Sigmoid colon (tissue), 7 donors: Measurements from ENCODE around the gene SPTBN4. TPM values are rescaled to one million over a fixed set of nuclear protein-coding genes. Genes with fewer than 3 reads are reported as not detected.

Experiments used
- DNase-seq: peaks from one replicate; pipeline ENCODE4 v3.0.0-alpha.2; 2019
- H3K27ac ChIP-seq, 4 donors: fragments of 200-600 bp; sonication (generic); one replicate each; pipeline ENCODE4 v1.5.1; 2016 to 2019; ENCODE audit warnings: mild to moderate bottlenecking in 1 of 4
- H3K27me3 ChIP-seq, 3 donors: fragments of 200-600 bp; sonication (generic); one replicate each; pipeline ENCODE4 v1.5.1; 2019; ENCODE audit warnings: mild to moderate bottlenecking in 1 of 3
- H3K36me3 ChIP-seq, 4 donors: fragments of 200-600 bp; sonication (generic); one replicate each; pipeline ENCODE4 v1.5.1; 2016 to 2019
- H3K4me1 ChIP-seq, 4 donors: fragments of 200-600 bp; sonication (generic); one replicate each; pipeline ENCODE4 v1.5.1; 2017 to 2019
- H3K4me3 ChIP-seq, 4 donors: fragments of 200-600 bp; sonication (generic); one replicate each; pipeline ENCODE4 v1.5.1; 2017 to 2019; ENCODE audit warnings: mild to moderate bottlenecking in 2 of 4, moderate library complexity in 1 of 4
- H3K9me3 ChIP-seq, 4 donors: fragments of 200-600 bp in 3 of 4; sonication (generic) in 3 of 4; one replicate each; pipeline versions ENCODE4 v1.5.1 to v1.6.1; 2013 to 2019
- CTCF ChIP-seq, 4 experiments: fragments of 450-650 bp in 3 of 4; fragments of 200-600 bp in 1 of 4; IDR thresholded peaks; one replicate each; pipeline ENCODE4 v1.5.1; 2016 to 2019; ENCODE audit warnings: antibody characterized with exemption in 4 of 4, mild to moderate bottlenecking in 3 of 4, moderate library complexity in 2 of 4
- EP300 ChIP-seq, 4 donors: sonication (generic); formaldehyde crosslinking; IDR thresholded peaks; one replicate each; pipeline ENCODE4 v1.6.1; 2017; ENCODE audit warnings: antibody characterized with exemption in 4 of 4
- POLR2A ChIP-seq, 2 donors: fragments of 450-650 bp; IDR thresholded peaks; one replicate each; pipeline ENCODE4 v1.6.1; 2016; ENCODE audit warnings: antibody characterized with exemption in 2 of 2, mild to moderate bottlenecking in 2 of 2, moderate library complexity in 2 of 2
- POLR2AphosphoS5 ChIP-seq, 4 donors: sonication (generic); formaldehyde crosslinking; IDR thresholded peaks; one replicate each; pipeline ENCODE4 v1.6.1; 2017; ENCODE audit warnings: antibody characterized with exemption in 4 of 4
- WGBS, 2 donors: extraction: QIAGEN DNeasy Blood & Tissue Kit; methylation state at CpG; one replicate each; pipeline ENCODE4 v1.1.7; 2013; 5-methylcytosine and 5-hydroxymethylcytosine counted together
- intact Hi-C: fragments of 100-400 bp; cut with DNase I; formaldehyde crosslinking; loops from one replicate; pipeline ENCODE4 v1.15.1; 2023
- polyA plus RNA-seq, 3 donors: library from polyadenylated mRNA; stranded (reverse); fragments of 200-250 nt; gene quantifications; one replicate each; pipeline ENCODE4 v1.2.3, GENCODE V29; 2013
- total RNA-seq, 4 donors: library from RNA; depleted of rRNA; stranded (reverse); fragments of >200 nt; gene quantifications; one replicate each; pipeline ENCODE4 v1.1.0, GENCODE V29; 2016
- donor health status: healthy with polysubstance abuse.
- donor health status: Bipolar disorder and iron deficiency.
- donor health status: healthy.

Gene SPTBN4
- total and polyA plus RNA-seq, 7 donors = 0.23 to 5.0 (median 1.8) TPM; not detected in 1

GRCh38 chr19:40442328-40443130 is 24.3 kb upstream of the SPTBN4 start:
- 18 to 21% methylated on average over 22 of the region's 22 CpGs for WGBS, 2 donors
- H3K4me1 ChIP-seq = peaks cover 0 to 44% (median 39%) of the 10 kb centered on the region in 4 donors
- intact Hi-C loops = loop anchor here (1.0 to 10.0 kb wide), 4 partner anchors 9 to 272 kb away; partner anchors contain the start of genes COQ8B, ITPKC, LTBP4 and SERTAD1
- H3K27me3 ChIP-seq = no peaks in the 10 kb centered on the region
- H3K9me3 ChIP-seq = no peaks in the 10 kb centered on the region
- no peak for DNase-seq
- no peak for TF ChIP-seq POLR2A (IDR thresholded peaks at IDR 0.05)
- no peak for TF ChIP-seq POLR2AphosphoS5 (IDR thresholded peaks at IDR 0.05)
- TF ChIP-seq EP300 (IDR thresholded peaks at IDR 0.05) = no peak
- TF ChIP-seq CTCF (IDR thresholded peaks at IDR 0.05) = no peak
- H3K36me3 ChIP-seq = peaks cover 5 to 23% (median 18%) of the 10 kb centered on the region in 4 donors
- peak overlapping the region; percentile 93 to 100 (median 100) for H3K27ac ChIP-seq
- peak overlapping the region; percentile 26 to 99 (median 90) for H3K4me3 ChIP-seq

- peak overlapping the region; percentile 93 to 100 (median 100) for H3K27ac ChIP-seq
- no peaks in the 10 kb centered on the region for H3K27me3 ChIP-seq
- TF ChIP-seq POLR2A (IDR thresholded peaks at IDR 0.05) (peak; percentile 53 to 70), POLR2AphosphoS5 (IDR thresholded peaks at IDR 0.05) (peak; percentile 76 to 96 (median 84)), EP300 (IDR thresholded peaks at IDR 0.05) (peak in 2 of 4 donors; percentile 43 to 95), CTCF (IDR thresholded peaks at IDR 0.05) (no peak)
- peaks cover 0 to 44% (median 39%) of the 10 kb centered on the region in 4 donors for H3K4me1 ChIP-seq
- H3K9me3 ChIP-seq = no peaks in the 10 kb centered on the region
- DNase-seq = peak; percentile 100
- intact Hi-C loops = loop anchor here (1.0 to 10.0 kb wide), 4 partner anchors 10 to 271 kb away; partner anchors contain the start of genes COQ8B, ITPKC, LTBP4 and SERTAD1
- peaks cover 5 to 30% (median 20%) of the 10 kb centered on the region in 4 donors for H3K36me3 ChIP-seq
- 0 to 1% methylated on average over 52 of the region's 52 CpGs for WGBS, 2 donors
- H3K4me3 ChIP-seq = peak overlapping the region; percentile 82 to 99 (median 96)
Observed at GRCh38 chr19:40443131-40443999, 23.4 kb upstream of the SPTBN4 start.

GRCh38 chr19:40444000-40444824 is 22.6 kb upstream of the SPTBN4 start, which contains the start of gene SERTAD3:
TSS of gene SERTAD3 (minus strand) at chr19:40444335. CDS start at chr19:40442080, 2,255 bp downstream.
- peak within 1 kb of the TSS; percentile 82 to 99 (median 96) for H3K4me3 ChIP-seq
- peaks cover 5 to 37% (median 21%) of the 10 kb centered on the region in 4 donors for H3K36me3 ChIP-seq
- H3K9me3 ChIP-seq = no peaks in the 10 kb centered on the region
- peaks cover 0 to 42% (median 38%) of the 10 kb centered on the region in 4 donors for H3K4me1 ChIP-seq
- peak; percentile 98 to 99 for TF ChIP-seq POLR2A (IDR thresholded peaks at IDR 0.05)
- peak; percentile 99 to 100 (median 100) for TF ChIP-seq POLR2AphosphoS5 (IDR thresholded peaks at IDR 0.05)
- TF ChIP-seq CTCF (IDR thresholded peaks at IDR 0.05) = no peak
- peak within 1 kb of the TSS; percentile 93 to 100 (median 100) for H3K27ac ChIP-seq
- H3K27me3 ChIP-seq = no peaks in the 10 kb centered on the region
- 0% methylated on average over 72 of the region's 72 CpGs for WGBS, 2 donors
- DNase-seq = peak; percentile 99
- intact Hi-C loops = loop anchor here (1.0 to 10.0 kb wide), 7 partner anchors 11 to 271 kb away; partner anchors contain the start of genes BLVRB, COQ8B, ITPKC and LTBP4
